GM23338 (cell line): ENCODE data around the gene SLC51B. TPM values are rescaled to one million over a fixed set of nuclear protein-coding genes. Genes with fewer than 3 reads are reported as not detected.

Experiments used
- ATAC-seq: fragments of 200-7000 bp; cut with Tn5 transposase; 3 replicates; pipeline ENCODE4 v1.9.1; 2020
- DNase-seq: peaks from one replicate; pipeline ENCODE4 v3.0.0-alpha.2; 2015; ENCODE audit warnings: low spot score
- H2AFZ ChIP-seq: fragments of 200-600 bp; sonication (generic); 2 replicates; pipeline ENCODE4 v1.8.0; 2016; ENCODE audit warnings: antibody characterized with exemption, mild to moderate bottlenecking, moderate library complexity
- H3F3A ChIP-seq: fragments of 200-600 bp; sonication (generic); replicated peaks from 2 replicates; pipeline ENCODE4 v1.8.0; 2017; ENCODE audit warnings: antibody characterized with exemption, mixed run types, low read depth
- H3K27ac ChIP-seq: fragments of 200-600 bp; sonication (generic); 2 replicates; pipeline ENCODE4 v1.6.1; 2016; ENCODE audit warnings: low read depth
- H3K27me3 ChIP-seq: fragments of 200-600 bp; sonication (generic); 2 replicates; pipeline ENCODE4 v1.8.0; 2016; ENCODE audit warnings: mild to moderate bottlenecking, mixed run types, moderate library complexity; ENCODE audit not compliant: insufficient read depth
- H3K36me3 ChIP-seq: fragments of 200-600 bp; sonication (generic); 2 replicates; pipeline ENCODE4 v1.8.0; 2016; ENCODE audit warnings: mild to moderate bottlenecking; ENCODE audit not compliant: insufficient read depth
- H3K4me1 ChIP-seq: fragments of 200-600 bp; sonication (generic); 2 replicates; pipeline ENCODE4 v1.8.0; 2016; ENCODE audit warnings: mild to moderate bottlenecking, moderate library complexity; ENCODE audit not compliant: insufficient read depth
- H3K4me2 ChIP-seq: fragments of 200-600 bp; sonication (generic); 2 replicates; pipeline ENCODE4 v1.7.1; 2017; ENCODE audit warnings: mixed run types
- H3K4me3 ChIP-seq: fragments of 200-600 bp; sonication (generic); 2 replicates; pipeline ENCODE4 v1.6.1; 2016; ENCODE audit warnings: mixed run types
- H3K79me2 ChIP-seq: fragments of 200-600 bp; sonication (generic); replicated peaks from 2 replicates; pipeline ENCODE4 v1.8.0; 2017; ENCODE audit warnings: mild to moderate bottlenecking; ENCODE audit not compliant: insufficient read depth
- H3K9me2 ChIP-seq: fragments of 200-600 bp; sonication (generic); 2 replicates; pipeline ENCODE4 v1.8.0; 2017; ENCODE audit not compliant: insufficient read depth
- H4K20me1 ChIP-seq: fragments of 200-600 bp; sonication (generic); replicated peaks from 2 replicates; pipeline ENCODE4 v1.8.0; 2017; ENCODE audit warnings: mild to moderate bottlenecking; ENCODE audit not compliant: insufficient read depth
- H3K27ac Mint-ChIP-seq: 2 replicates; pipeline ENCODE4 v1.8.0; 2020; ENCODE audit warnings: inconsistent platforms, mild to moderate bottlenecking, moderate library complexity, mixed read lengths
- H3K27me3 Mint-ChIP-seq: 3 replicates; pipeline ENCODE4 v1.8.0; 2022; ENCODE audit warnings: low read depth, mild to moderate bottlenecking, moderate library complexity, mixed read lengths, inconsistent platforms; ENCODE audit not compliant: insufficient read depth, poor library complexity
- H3K36me3 Mint-ChIP-seq: 3 replicates; pipeline ENCODE4 v1.8.0; 2021; ENCODE audit warnings: low read depth, mild to moderate bottlenecking, inconsistent platforms, moderate library complexity, mixed read lengths
- H3K4me1 Mint-ChIP-seq: 3 replicates; pipeline ENCODE4 v1.8.0; 2020; ENCODE audit warnings: mild to moderate bottlenecking, inconsistent platforms, mixed read lengths
- H3K4me3 Mint-ChIP-seq: 3 replicates; pipeline ENCODE4 v1.8.0; 2021; ENCODE audit warnings: moderate library complexity, mild to moderate bottlenecking, inconsistent platforms, mixed read lengths
- H3K9me3 Mint-ChIP-seq: 3 replicates; pipeline ENCODE4 v1.8.0; 2020; ENCODE audit warnings: moderate library complexity, mild to moderate bottlenecking, inconsistent platforms, mixed read lengths
- CREB1 ChIP-seq: fragments of 250-450 bp; sonication (Bioruptor Pico); IDR thresholded peaks from 2 replicates; pipeline ENCODE4 v1.5.0; 2020; ENCODE audit warnings: low read depth, mild to moderate bottlenecking, moderate library complexity
- ETS1 ChIP-seq: IDR thresholded peaks from 2 replicates; pipeline ENCODE4 v1.6.1; 2016; ENCODE audit warnings: antibody characterized with exemption
- EZH2phosphoT487 ChIP-seq: fragments of 200-600 bp; sonication (generic); IDR thresholded peaks from one replicate; pipeline ENCODE4 v1.8.1; 2018; ENCODE audit warnings: antibody characterized with exemption; ENCODE audit not compliant: unreplicated experiment
- NANOG ChIP-seq: IDR thresholded peaks from 2 replicates; pipeline ENCODE4 v1.6.1; 2016; ENCODE audit warnings: antibody characterized with exemption, borderline replicate concordance
- POLR2AphosphoS5 ChIP-seq: IDR thresholded peaks from 2 replicates; pipeline ENCODE4 v1.6.1; 2016; ENCODE audit warnings: antibody characterized with exemption, low read depth
- REST ChIP-seq: IDR thresholded peaks from one replicate; pipeline ENCODE4 v1.6.1; 2018; ENCODE audit warnings: antibody characterized with exemption; ENCODE audit not compliant: unreplicated experiment
- STAT1 ChIP-seq: IDR thresholded peaks from one replicate; pipeline ENCODE4 v1.6.1; 2016; ENCODE audit warnings: antibody characterized with exemption; ENCODE audit not compliant: unreplicated experiment
- ZNF114 ChIP-seq: fragments of 250-450 bp; sonication (Bioruptor Pico); IDR thresholded peaks from 2 replicates; pipeline ENCODE4 v1.5.0; 2020; ENCODE audit warnings: mild to moderate bottlenecking, moderate library complexity
- ZNF331 ChIP-seq: fragments of 250-450 bp; sonication (Bioruptor Pico); IDR thresholded peaks from 2 replicates; pipeline ENCODE4 v1.5.0; 2020; ENCODE audit warnings: low read depth, mild to moderate bottlenecking, moderate library complexity
- ZNF462 ChIP-seq: fragments of 250-450 bp; sonication (Bioruptor Pico); IDR thresholded peaks from 2 replicates; pipeline ENCODE4 v1.5.0; 2020; ENCODE audit warnings: mild to moderate bottlenecking, moderate library complexity
- polyA plus RNA-seq: library from polyadenylated mRNA; unstranded; fragments of >200 nt; fragmentation: Nextera tagmentation; extraction: Ambion mirVana; gene quantifications from 2 replicates; pipeline ENCODE4 v1.2.1, GENCODE V29; 2016
- total RNA-seq: library from RNA; depleted of rRNA; stranded (reverse); fragments of >200 nt; shearing (Covaris generic); gene quantifications from 2 replicates; pipeline ENCODE4 v1.2.3, GENCODE V29; 2014

Gene SLC51B
- total and polyA plus RNA-seq, 2 experiments from 2014 or later, result not detected

- ATAC-seq, result no peak
- no peak overlapping the region for H2AFZ ChIP-seq
- Mint-ChIP-seq H3K4me1 (no peaks in the 10 kb centered on the region; the same call in 2 of the 3 replicates), H3K27me3 (peaks cover 1% of the 10 kb centered on the region), H3K4me3 (no peak overlapping the region), H3K9me3 (no peaks in the 10 kb centered on the region), H3K27ac (no peak overlapping the region), H3K36me3 (no peaks in the 10 kb centered on the region)
- no peaks in the 10 kb centered on the region for H3F3A ChIP-seq
- H3K36me3 ChIP-seq, result no peaks in the 10 kb centered on the region
- H3K27me3 ChIP-seq, result no peaks in the 10 kb centered on the region
- H3K4me1 ChIP-seq, result no peaks in the 10 kb centered on the region
- DNase-seq, result no peak
- H3K9me2 ChIP-seq, result no peaks in the 10 kb centered on the region
- H3K4me3 ChIP-seq, result no peak overlapping the region
- H3K79me2 ChIP-seq, result no peaks in the 10 kb centered on the region
- no peaks in the 10 kb centered on the region for H4K20me1 ChIP-seq
- no peak overlapping the region for H3K27ac ChIP-seq
- TF ChIP-seq ZNF462 (CRISPR knock-in tag), result no peak
- TF ChIP-seq EZH2phosphoT487, result no peak
- TF ChIP-seq STAT1, result no peak
- no peak for TF ChIP-seq POLR2AphosphoS5
- TF ChIP-seq ETS1, result no peak
- TF ChIP-seq ZNF114 (CRISPR knock-in tag), result no peak
- no peak for TF ChIP-seq NANOG
- no peak for TF ChIP-seq ZNF331
- no peak for TF ChIP-seq CREB1 (CRISPR knock-in tag)
- TF ChIP-seq REST, result no peak
- no peak overlapping the region for H3K4me2 ChIP-seq
Observed at GRCh38 chr15:65040461-65040860, 4.7 kb upstream of the SLC51B start.
